PC-9 (cell line): ENCODE data around the gene TMEM255A. TPM values are rescaled to one million over a fixed set of nuclear protein-coding genes. Genes with fewer than 3 reads are reported as not detected.

Experiments
- BruUV-seq: library from RNA; stranded (reverse); fragments of 400-500 nt; replicated peaks from 2 replicates; lab custom pipeline; 2021; lab: Mats Ljungman, UMichigan
- CTCF ChIA-PET: fragments of 300-600 bp; sonication (Branson Sonifier 250); formaldehyde crosslinking; loops from one replicate; lab custom pipeline; 2022; ENCODE audit warnings: antibody characterized with exemption; lab: Charles Lee
- POLR2A ChIA-PET: fragments of 300-600 bp; sonication (Branson Sonifier 250); formaldehyde crosslinking; loops from one replicate; lab custom pipeline; 2022; ENCODE audit warnings: antibody characterized with exemption; ENCODE audit not compliant: unreplicated experiment; lab: Charles Lee
- DNase-seq, 2 experiments: peaks; one replicate each; pipeline versions ENCODE4 v3.0.0 to v3.0.0-alpha.2; 2015 to 2022; ENCODE audit warnings: mixed read lengths in 1 of 2
- H2AFZ ChIP-seq: fragments of 200-600 bp; sonication (generic); 2 replicates; pipeline ENCODE4 v1.8.1; 2017; ENCODE audit warnings: antibody characterized with exemption
- H3F3A ChIP-seq: fragments of 200-600 bp; sonication (generic); 2 replicates; pipeline ENCODE4 v1.8.1; 2017; ENCODE audit warnings: antibody characterized with exemption, mild to moderate bottlenecking, low read depth; ENCODE audit not compliant: insufficient read depth
- H3K27ac ChIP-seq: fragments of 200-600 bp; sonication (generic); 2 replicates; pipeline ENCODE4 v1.6.1; 2016; ENCODE audit warnings: mixed run types
- H3K27me3 ChIP-seq: fragments of 200-600 bp; sonication (generic); 2 replicates; pipeline ENCODE4 v1.6.1; 2016; ENCODE audit warnings: low read depth, mixed run types; ENCODE audit not compliant: insufficient read depth
- H3K36me3 ChIP-seq: fragments of 200-600 bp; sonication (generic); 2 replicates; pipeline ENCODE4 v1.6.1; 2016; ENCODE audit warnings: low read depth, mixed run types
- H3K4me1 ChIP-seq: fragments of 200-600 bp; sonication (generic); replicated peaks from 2 replicates; pipeline ENCODE4 v1.6.1; 2016; ENCODE audit warnings: mixed run types; ENCODE audit not compliant: insufficient read depth
- H3K4me2 ChIP-seq: fragments of 200-600 bp; sonication (generic); 2 replicates; pipeline ENCODE4 v1.6.1; 2017; ENCODE audit warnings: mixed run types
- H3K4me3 ChIP-seq: fragments of 200-600 bp; sonication (generic); 2 replicates; pipeline ENCODE4 v1.6.1; 2016; ENCODE audit warnings: mixed run types
- H3K79me2 ChIP-seq: fragments of 200-600 bp; sonication (generic); 2 replicates; pipeline ENCODE4 v1.6.1; 2017; ENCODE audit warnings: low read depth, mixed run types
- H3K9me2 ChIP-seq: fragments of 200-600 bp; sonication (generic); 2 replicates; pipeline ENCODE4 v1.8.1; 2017; ENCODE audit warnings: mild to moderate bottlenecking; ENCODE audit not compliant: insufficient read depth
- H3K9me3 ChIP-seq: fragments of 200-600 bp; sonication (generic); 2 replicates; pipeline ENCODE4 v1.8.1; 2016; ENCODE audit warnings: low read depth; ENCODE audit not compliant: insufficient read depth
- H4K20me1 ChIP-seq: fragments of 200-600 bp; sonication (generic); 2 replicates; pipeline ENCODE4 v1.8.1; 2017; ENCODE audit not compliant: insufficient read depth
- EZH2 ChIP-seq: fragments of 200-600 bp; sonication (generic); IDR thresholded peaks from 2 replicates; pipeline ENCODE4 v1.8.0; 2017; ENCODE audit warnings: antibody characterized with exemption, low read depth
- intact Hi-C: fragments of 100-400 bp; cut with micrococcal nuclease; formaldehyde crosslinking; loops from one replicate; pipeline ENCODE4 v1.10.0; 2022; ENCODE audit not compliant: unreplicated experiment
- total RNA-seq: library from RNA; stranded (reverse); gene quantifications from 2 replicates; pipeline ENCODE4 v1.2.3, GENCODE V29; 2021
- TF ChIP-seq, protein P1 (sequence below): fragments of 200-600 bp; sonication (generic); conservative IDR thresholded peaks from 2 replicates; pipeline ENCODE4 v1.6.1; 2017; ENCODE audit warnings: mixed run types, antibody characterized with exemption, mild to moderate bottlenecking, moderate library complexity

Gene TMEM255A
- total RNA-seq, 1 experiment from 2014 or later = 16.7 TPM

GRCh38 chrX:120274958-120275357 is 36.3 kb downstream of the TMEM255A start:
- H2AFZ ChIP-seq = no peak overlapping the region
- no peaks in the 10 kb centered on the region for H3K9me2 ChIP-seq
- ChIA-PET CTCF (no interaction called here), POLR2A (no interaction called here)
- intact Hi-C loops = no loop called here
- no peak for DNase-seq
- H3K9me3 ChIP-seq = no peaks in the 10 kb centered on the region
- no peaks in the 10 kb centered on the region for H3F3A ChIP-seq
- BruUV-seq = no TSS peak
- H3K27me3 ChIP-seq = no peaks in the 10 kb centered on the region
- H3K4me1 ChIP-seq = no peaks in the 10 kb centered on the region
- no peak overlapping the region for H3K4me3 ChIP-seq
- no peaks in the 10 kb centered on the region for H3K36me3 ChIP-seq
- no peak overlapping the region for H3K4me2 ChIP-seq
- no peaks in the 10 kb centered on the region for H3K79me2 ChIP-seq
- H4K20me1 ChIP-seq = no peaks in the 10 kb centered on the region
- no peak overlapping the region for H3K27ac ChIP-seq
- TF ChIP-seq EZH2 = no peak
- TF ChIP-seq, protein P1, sequence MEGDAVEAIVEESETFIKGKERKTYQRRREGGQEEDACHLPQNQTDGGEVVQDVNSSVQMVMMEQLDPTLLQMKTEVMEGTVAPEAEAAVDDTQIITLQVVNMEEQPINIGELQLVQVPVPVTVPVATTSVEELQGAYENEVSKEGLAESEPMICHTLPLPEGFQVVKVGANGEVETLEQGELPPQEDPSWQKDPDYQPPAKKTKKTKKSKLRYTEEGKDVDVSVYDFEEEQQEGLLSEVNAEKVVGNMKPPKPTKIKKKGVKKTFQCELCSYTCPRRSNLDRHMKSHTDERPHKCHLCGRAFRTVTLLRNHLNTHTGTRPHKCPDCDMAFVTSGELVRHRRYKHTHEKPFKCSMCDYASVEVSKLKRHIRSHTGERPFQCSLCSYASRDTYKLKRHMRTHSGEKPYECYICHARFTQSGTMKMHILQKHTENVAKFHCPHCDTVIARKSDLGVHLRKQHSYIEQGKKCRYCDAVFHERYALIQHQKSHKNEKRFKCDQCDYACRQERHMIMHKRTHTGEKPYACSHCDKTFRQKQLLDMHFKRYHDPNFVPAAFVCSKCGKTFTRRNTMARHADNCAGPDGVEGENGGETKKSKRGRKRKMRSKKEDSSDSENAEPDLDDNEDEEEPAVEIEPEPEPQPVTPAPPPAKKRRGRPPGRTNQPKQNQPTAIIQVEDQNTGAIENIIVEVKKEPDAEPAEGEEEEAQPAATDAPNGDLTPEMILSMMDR = no peak

- no peaks in the 10 kb centered on the region for H3K4me1 ChIP-seq
- no peaks in the 10 kb centered on the region for H3K9me2 ChIP-seq
- H3K9me3 ChIP-seq = no peaks in the 10 kb centered on the region
- H3K36me3 ChIP-seq = no peaks in the 10 kb centered on the region
- no peak overlapping the region for H3K4me3 ChIP-seq
- DNase-seq = no peak
- TF ChIP-seq, protein P1 = no peak
- TF ChIP-seq EZH2 = no peak
- H3K27me3 ChIP-seq = no peaks in the 10 kb centered on the region
- no peaks in the 10 kb centered on the region for H3K79me2 ChIP-seq
- no peaks in the 10 kb centered on the region for H3F3A ChIP-seq
- H3K4me2 ChIP-seq = no peak overlapping the region
- no TSS peak for BruUV-seq
- H2AFZ ChIP-seq = no peak overlapping the region
- ChIA-PET CTCF (no interaction called here), POLR2A (no interaction called here)
- no peaks in the 10 kb centered on the region for H4K20me1 ChIP-seq
- no peak overlapping the region for H3K27ac ChIP-seq
- intact Hi-C loops = no loop called here
These were observed 37.1 kb downstream of the TMEM255A start for GRCh38 chrX:120274145-120274544.

DNA sequence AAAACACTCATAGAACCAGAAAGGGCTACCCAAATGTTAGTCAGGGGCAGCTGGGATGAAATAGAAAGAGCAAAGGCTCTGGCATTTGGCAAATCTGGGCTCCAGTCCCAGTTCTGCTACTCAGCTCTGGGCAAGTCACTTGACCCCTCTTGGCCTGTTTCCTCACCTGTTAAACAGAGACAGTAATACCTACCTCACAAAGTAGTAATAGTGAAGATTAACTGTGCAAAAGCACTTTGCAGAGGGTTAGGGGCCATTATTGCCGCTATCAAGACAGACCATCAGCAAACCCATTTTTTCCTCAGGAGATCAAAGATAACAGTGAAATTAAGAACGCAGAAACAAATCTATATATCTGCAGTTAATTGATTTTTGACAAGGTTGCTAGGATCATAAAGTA is 40.0 kb downstream of the TMEM255A start:
- Histone ChIP-seq H3K9me2 (no peaks in the 10 kb centered on the region), H3K4me1 (no peaks in the 10 kb centered on the region), H3K4me2 (no peak overlapping the region), H2AFZ (no peak overlapping the region), H3K4me3 (no peak overlapping the region), H3F3A (no peaks in the 10 kb centered on the region), H3K27me3 (no peaks in the 10 kb centered on the region), H3K27ac (no peak overlapping the region), H4K20me1 (no peaks in the 10 kb centered on the region), H3K79me2 (no peaks in the 10 kb centered on the region), H3K9me3 (no peaks in the 10 kb centered on the region), H3K36me3 (no peaks in the 10 kb centered on the region)
- no TSS peak for BruUV-seq
- TF ChIP-seq, protein P1 = no peak
- no peak for TF ChIP-seq EZH2
- CTCF ChIA-PET = no interaction called here
- intact Hi-C loops = no loop called here
- DNase-seq = no peak
- POLR2A ChIA-PET = no interaction called here
